HepG2 (cell line): ENCODE data around the gene PDC. TPM values are rescaled to one million over a fixed set of nuclear protein-coding genes. Genes with fewer than 3 reads are reported as not detected.
A peak's percentile ranks its signal among the peaks of the same experiment; 100 is the strongest.

ENCODE experiments used
- BRF2 ChIP-seq: sonication (generic); formaldehyde crosslinking; IDR thresholded peaks from 2 replicates; pipeline ENCODE4 v1.8.1; 2022; ENCODE audit warnings: mild to moderate bottlenecking, missing genetic modification reagents
- CAMTA2 ChIP-seq: sonication (generic); formaldehyde crosslinking; IDR thresholded peaks from 2 replicates; pipeline ENCODE4 v1.4.0; 2020; ENCODE audit warnings: mild to moderate bottlenecking, missing genetic modification reagents, borderline replicate concordance
- CREB3 ChIP-seq: sonication (generic); formaldehyde crosslinking; IDR thresholded peaks from 2 replicates; pipeline ENCODE4 v1.5.0; 2020; ENCODE audit warnings: missing genetic modification reagents
- CSRNP2 ChIP-seq: sonication (generic); formaldehyde crosslinking; conservative IDR thresholded peaks from 2 replicates; pipeline ENCODE4 v1.8.0; 2022; ENCODE audit warnings: low read depth, missing genetic modification reagents
- CTCF ChIP-seq: sonication (generic); formaldehyde crosslinking; IDR thresholded peaks from 2 replicates; pipeline ENCODE4 v1.5.0; 2020; ENCODE audit warnings: mild to moderate bottlenecking, missing genetic modification reagents, moderate library complexity
- HDAC2 ChIP-seq: sonication (generic); formaldehyde crosslinking; IDR thresholded peaks from 2 replicates; pipeline ENCODE4 v1.4.0; 2020; ENCODE audit warnings: missing genetic modification reagents
- HNRNPH1 ChIP-seq: fragments of 200-400 bp; formaldehyde crosslinking; optimal IDR thresholded peaks from 2 replicates; pipeline ENCODE3; 2017; ENCODE audit warnings: mild to moderate bottlenecking, low read depth, low read length
- KLF16 ChIP-seq, 2 experiments: sonication (generic) in 1 of 2; formaldehyde crosslinking in 1 of 2; IDR thresholded peaks; 2 replicates each; pipeline versions ENCODE4 v1.6.1 to v1.8.0; 2016 to 2023; ENCODE audit warnings: missing genetic modification reagents in 2 of 2, missing compliant biosample characterization in 1 of 2
- MIXL1 ChIP-seq: IDR thresholded peaks from 2 replicates; pipeline ENCODE4 v1.6.1; 2016
- MXD4 ChIP-seq: IDR thresholded peaks from 2 replicates; pipeline ENCODE4 v1.6.1; 2016; ENCODE audit warnings: mild to moderate bottlenecking, missing biosample characterization, missing genetic modification reagents
- PRMT3 ChIP-seq: sonication (generic); formaldehyde crosslinking; IDR thresholded peaks from 2 replicates; pipeline ENCODE4 v1.8.1; 2022; ENCODE audit warnings: low read depth, mild to moderate bottlenecking, moderate library complexity, missing genetic modification reagents, borderline replicate concordance
- REST ChIP-seq, 2 experiments: IDR thresholded peaks; 2 replicates each; pipeline ENCODE4 v1.6.1; 2011 to 2012; ENCODE audit warnings: low read length in 2 of 2, borderline replicate concordance in 1 of 2, low read depth in 1 of 2, mild to moderate bottlenecking in 1 of 2, moderate library complexity in 1 of 2
- TCF7L2 ChIP-seq: IDR thresholded peaks from 2 replicates; pipeline ENCODE4 v1.6.1; 2011; ENCODE audit warnings: mild to moderate bottlenecking, low read depth, low read length, moderate library complexity
- USF2 ChIP-seq, 2 experiments: sonication (generic) in 1 of 2; formaldehyde crosslinking in 1 of 2; IDR thresholded peaks; 2 replicates each; pipeline versions ENCODE4 v1.5.1 to v1.6.1; 2011 to 2020; ENCODE audit warnings: borderline replicate concordance in 1 of 2, low read depth in 1 of 2, low read length in 1 of 2, mild to moderate bottlenecking in 1 of 2, missing genetic modification reagents in 1 of 2, moderate library complexity in 1 of 2
- ZNF326 ChIP-seq: sonication (generic); formaldehyde crosslinking; IDR thresholded peaks from 2 replicates; pipeline ENCODE4 v1.4.0; 2020; ENCODE audit warnings: missing genetic modification reagents, borderline replicate concordance
- polyA plus RNA-seq, 8 experiments: library from polyadenylated mRNA; depleted of rRNA in 3 of 8; stranded (reverse) in 7 of 8; unstranded in 1 of 8; fragments of >200 nt; fragmentation: Illumina TruSeq in 4 of 8; extraction: Trizol in 4 of 8; gene quantifications; 2 replicates each; pipeline versions ENCODE4 v1.2.1 to v1.2.3, GENCODE V29; 2011 to 2016; ENCODE audit warnings: low read depth in 4 of 8, missing spikeins in 1 of 8, mixed read lengths in 1 of 8; ENCODE audit not compliant: insufficient read depth in 1 of 8
- total RNA-seq, 5 experiments: library from RNA; depleted of rRNA; stranded (reverse); fragments of >200 nt; fragmentation: Illumina TruSeq; extraction: Trizol; gene quantifications; 2 replicates each; pipeline ENCODE4 v1.2.3, GENCODE V29; 2016; ENCODE audit warnings: low read depth in 1 of 5

PDC gene
- total and polyA plus RNA-seq, 2 of the 13 experiments (the other 11 are each of a cell fraction or from before 2014, with no cell fraction given): not detected

- no peak for TF ChIP-seq BRF2 (CRISPR knock-in tag)
- no peak for TF ChIP-seq KLF16 (CRISPR knock-in tag; IDR thresholded peaks at IDR 0.05)
- TF ChIP-seq CTCF (CRISPR knock-in tag): peak; percentile 83
- no peak for TF ChIP-seq CSRNP2 (CRISPR knock-in tag)
- TF ChIP-seq TCF7L2: no peak
- no peak for TF ChIP-seq ZNF326
- no peak for TF ChIP-seq REST (IDR thresholded peaks at IDR 0.05; ENCODE audit: borderline replicate concordance in 1 of 2, low read depth in 1 of 2, low read length in 2 of 2)
- TF ChIP-seq HDAC2: no peak
- TF ChIP-seq CAMTA2 (CRISPR knock-in tag): no peak
- TF ChIP-seq CREB3: no peak
- no peak for TF ChIP-seq HNRNPH1
- TF ChIP-seq MIXL1 (CRISPR knock-in tag): no peak
- no peak for TF ChIP-seq MXD4 (CRISPR knock-in tag)
- no peak for TF ChIP-seq PRMT3
- TF ChIP-seq USF2 (IDR thresholded peaks at IDR 0.05; ENCODE audit: low read depth, low read length): peak; percentile 41; the same call in 1 of the 2 replicates
- TF ChIP-seq USF2 (CRISPR knock-in tag; IDR thresholded peaks at IDR 0.05; ENCODE audit: borderline replicate concordance): no peak; the same call in 1 of the 2 replicates
These were observed 21.8 kb upstream of the PDC start (continued) for GRCh38 chr1:186482661-186483255.
